Activated T-cell treated with anti-CD3 and anti-CD28 coated beads, Interleukin-2, amount 50 U/mL, for 24 hours (primary cell): ENCODE results near the gene SLC39A13.

Experiments used
- DNase-seq: peaks from one replicate; pipeline ENCODE4 v3.0.0-alpha.2; 2020
- H3K27ac Mint-ChIP-seq: 2 replicates; pipeline ENCODE4 v1.8.0; 2020; ENCODE audit warnings: mild to moderate bottlenecking, mixed read lengths
- H3K27me3 Mint-ChIP-seq: 2 replicates; pipeline ENCODE4 v1.8.0; 2020; ENCODE audit warnings: mixed read lengths
- H3K36me3 Mint-ChIP-seq: 2 replicates; pipeline ENCODE4 v1.8.0; 2020; ENCODE audit warnings: low read depth, mixed read lengths
- H3K4me1 Mint-ChIP-seq: 2 replicates; pipeline ENCODE4 v1.8.0; 2020; ENCODE audit warnings: low read depth, mixed read lengths
- H3K4me3 Mint-ChIP-seq: 2 replicates; pipeline ENCODE4 v1.8.0; 2020; ENCODE audit warnings: mild to moderate bottlenecking, moderate library complexity, mixed read lengths
- H3K9me3 Mint-ChIP-seq: 2 replicates; pipeline ENCODE4 v1.8.0; 2020; ENCODE audit warnings: mixed read lengths

Gene SLC39A13

GRCh38 chr11:47391711-47392432, 16.5 kb upstream of the SLC39A13 start:
- Mint-ChIP-seq H3K27ac (no peak overlapping the region), H3K4me3 (no peak overlapping the region), H3K27me3 (no peaks in the 10 kb centered on the region), H3K9me3 (no peaks in the 10 kb centered on the region), H3K4me1 (peaks cover 45% of the 10 kb centered on the region), H3K36me3 (no peaks in the 10 kb centered on the region)
- DNase-seq, result no peak

GRCh38 chr11:47392546-47393162, 15.7 kb upstream of the SLC39A13 start:
- Mint-ChIP-seq H3K36me3 (no peaks in the 10 kb centered on the region), H3K27me3 (no peaks in the 10 kb centered on the region), H3K27ac (no peak overlapping the region), H3K9me3 (no peaks in the 10 kb centered on the region), H3K4me3 (no peak overlapping the region), H3K4me1 (peaks cover 45% of the 10 kb centered on the region)
- no peak for DNase-seq

DNA sequence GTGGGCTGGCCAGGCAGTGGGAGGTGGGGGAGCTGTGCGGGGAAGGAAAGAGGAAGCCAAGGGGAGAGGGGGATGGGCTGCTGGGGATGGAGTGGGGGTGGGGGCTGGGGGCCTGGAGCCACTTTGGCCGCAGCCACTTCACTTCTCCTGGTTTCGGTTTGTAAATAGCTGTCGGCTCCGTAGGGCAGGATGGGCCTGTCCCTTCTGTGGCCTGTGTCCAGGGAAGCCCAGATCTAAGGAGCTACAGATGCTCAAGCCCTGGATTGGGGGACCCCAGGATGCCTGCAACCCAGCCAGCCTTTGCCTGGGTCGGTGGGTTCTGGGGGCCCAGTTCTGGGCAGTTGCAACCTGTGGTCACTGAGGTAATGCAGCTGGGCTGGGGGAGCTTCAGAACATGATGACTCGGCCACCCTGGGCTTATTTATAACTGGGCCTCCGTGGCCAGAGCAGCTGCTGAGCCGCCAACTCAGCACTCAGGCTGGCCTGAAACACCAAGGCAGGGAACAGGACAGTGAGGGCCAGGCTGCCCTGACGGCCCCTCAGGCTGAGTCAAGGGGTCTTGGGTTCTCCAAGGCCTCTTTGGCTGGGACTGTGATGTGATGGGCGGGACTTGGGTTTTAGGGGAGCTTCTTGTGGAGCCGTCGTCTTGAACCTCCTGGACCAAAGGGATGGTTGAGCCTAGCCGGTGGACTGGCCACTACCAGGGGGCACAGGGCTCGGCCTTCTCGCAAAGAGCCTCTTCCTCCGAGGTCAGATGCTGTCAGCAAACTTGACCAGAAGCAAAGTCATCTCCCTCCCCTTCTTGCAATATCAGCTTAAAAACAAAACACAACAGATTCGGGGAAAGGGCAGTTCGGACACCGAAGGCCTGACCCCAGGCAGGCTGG, 15.0 kb upstream of the SLC39A13 start:
- Mint-ChIP-seq H3K36me3 (no peaks in the 10 kb centered on the region), H3K27me3 (no peaks in the 10 kb centered on the region), H3K4me3 (no peak overlapping the region), H3K4me1 (peaks cover 44% of the 10 kb centered on the region), H3K27ac (peak overlapping the region; percentile 93), H3K9me3 (no peaks in the 10 kb centered on the region)
- DNase-seq, result no peak

GRCh38 chr11:47394050-47394321, 14.4 kb upstream of the SLC39A13 start:
- Mint-ChIP-seq H3K36me3 (no peaks in the 10 kb centered on the region), H3K4me3 (no peak overlapping the region), H3K4me1 (peaks cover 43% of the 10 kb centered on the region), H3K9me3 (no peaks in the 10 kb centered on the region), H3K27me3 (no peaks in the 10 kb centered on the region), H3K27ac (peak overlapping the region; percentile 93)
- DNase-seq, result no peak

DNA sequence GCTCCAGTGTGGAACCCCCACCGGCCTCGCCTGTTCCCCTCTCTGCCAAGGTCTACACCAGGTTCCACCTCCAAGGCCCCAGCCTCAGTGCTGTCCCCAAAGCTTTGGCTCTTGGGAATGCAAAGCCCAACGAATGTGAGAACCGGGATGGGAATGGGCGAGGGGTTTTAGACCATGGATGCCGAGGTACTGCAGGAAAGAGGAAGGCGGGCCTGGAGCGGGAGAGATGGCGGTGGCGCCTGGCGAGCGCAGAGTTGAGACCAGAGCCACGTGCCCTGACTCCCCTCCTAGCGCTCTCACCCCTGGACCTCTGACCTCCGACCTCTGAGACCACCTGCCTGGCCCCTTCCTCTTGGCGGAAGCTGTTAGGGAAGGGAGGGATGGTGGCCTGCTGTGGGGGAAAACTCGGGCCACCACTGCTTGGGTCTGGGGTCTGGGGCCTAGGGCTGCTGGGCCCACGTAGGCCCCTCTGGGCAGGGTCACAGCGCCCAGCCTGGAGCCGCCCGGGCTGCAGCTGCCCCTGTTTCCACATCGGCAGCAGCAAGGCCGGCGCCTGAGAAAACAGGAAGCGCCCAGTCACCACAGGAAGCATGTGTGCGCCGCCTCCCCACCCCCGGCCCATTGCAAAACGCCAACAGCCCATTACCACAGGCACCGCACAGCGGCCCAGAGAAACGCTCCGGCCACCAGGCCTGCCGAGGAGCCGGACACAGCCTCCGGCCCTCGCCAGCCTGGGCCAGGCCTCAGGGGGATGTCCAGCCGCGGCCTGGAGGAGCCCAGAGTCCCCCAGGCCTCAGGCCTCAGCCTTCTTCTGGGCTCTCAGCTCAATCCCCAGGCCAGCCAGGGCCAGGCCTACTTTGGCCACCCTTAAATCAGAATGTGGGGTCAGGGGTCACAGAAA, 13.8 kb upstream of the SLC39A13 start:
- Mint-ChIP-seq H3K4me3 (peak overlapping the region; percentile 44), H3K27me3 (no peaks in the 10 kb centered on the region), H3K27ac (peak overlapping the region; percentile 93), H3K4me1 (peaks cover 40% of the 10 kb centered on the region), H3K9me3 (no peaks in the 10 kb centered on the region), H3K36me3 (no peaks in the 10 kb centered on the region)
- DNase-seq, result peak; percentile 80

DNA sequence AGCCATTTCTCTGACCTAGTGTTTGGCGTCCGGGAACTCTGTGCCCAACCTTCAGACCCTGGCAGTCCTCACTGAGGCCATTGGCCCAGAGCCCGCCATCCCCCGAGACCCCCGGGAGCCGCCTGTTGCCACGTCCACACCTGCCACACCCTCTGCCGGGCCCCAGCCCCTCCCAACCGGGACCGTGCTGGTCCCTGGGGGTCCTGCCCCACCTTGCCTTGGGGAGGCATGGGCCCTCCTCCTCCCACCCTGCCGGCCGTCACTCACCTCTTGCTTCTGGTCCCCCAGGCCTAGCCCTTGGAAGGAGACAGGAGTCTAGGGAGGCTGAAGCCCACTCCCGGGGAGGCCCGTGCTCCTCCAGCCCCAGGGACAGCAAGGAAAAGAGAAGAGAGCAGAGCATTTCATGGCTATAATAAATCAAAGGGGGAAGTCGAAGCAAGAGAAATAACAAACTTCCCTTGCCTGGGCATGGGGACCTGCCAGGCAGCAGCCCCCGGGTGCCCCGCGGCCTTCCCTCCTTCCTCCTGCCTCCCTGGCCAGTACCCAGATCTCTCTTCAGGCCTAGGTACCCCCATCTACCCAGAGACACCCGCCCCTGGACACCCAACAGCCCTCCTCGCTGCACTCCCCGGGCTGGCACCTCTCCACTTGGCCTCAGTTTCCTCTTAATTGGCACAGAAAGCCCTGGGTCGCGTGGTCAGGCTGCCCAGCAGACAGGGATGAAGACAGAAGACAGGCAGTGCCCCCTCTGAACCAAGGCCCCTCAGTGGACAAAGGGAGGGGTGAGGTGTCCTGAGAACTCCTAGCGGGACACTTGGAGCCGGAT, 13.0 kb upstream of the SLC39A13 start:
- Mint-ChIP-seq H3K4me1 (peaks cover 38% of the 10 kb centered on the region), H3K27me3 (no peaks in the 10 kb centered on the region), H3K9me3 (no peaks in the 10 kb centered on the region), H3K4me3 (no peak overlapping the region), H3K27ac (peak overlapping the region; percentile 93), H3K36me3 (no peaks in the 10 kb centered on the region)
- peak; percentile 62 for DNase-seq

DNA sequence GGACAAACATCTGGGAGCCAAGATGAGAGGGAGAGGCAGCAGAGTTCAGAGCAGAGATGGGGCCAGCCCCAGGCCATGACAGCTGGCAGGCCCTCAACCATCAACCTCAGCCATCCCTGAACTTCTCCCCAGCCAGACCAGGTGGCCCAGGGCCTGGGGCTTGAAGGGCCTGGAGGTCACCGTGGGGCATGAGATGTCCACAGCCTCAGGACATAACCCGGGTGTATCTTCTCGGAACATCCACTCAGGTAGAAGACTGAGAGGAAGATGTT, 12.4 kb upstream of the SLC39A13 start:
- Mint-ChIP-seq H3K4me3 (no peak overlapping the region), H3K9me3 (no peaks in the 10 kb centered on the region), H3K27ac (peak overlapping the region; percentile 93), H3K4me1 (peaks cover 37% of the 10 kb centered on the region), H3K27me3 (no peaks in the 10 kb centered on the region), H3K36me3 (no peaks in the 10 kb centered on the region)
- DNase-seq, result no peak

- no peak for DNase-seq
- peaks cover 36% of the 10 kb centered on the region for H3K4me1 Mint-ChIP-seq
- H3K9me3 Mint-ChIP-seq, result no peaks in the 10 kb centered on the region
- H3K36me3 Mint-ChIP-seq, result no peaks in the 10 kb centered on the region
- H3K4me3 Mint-ChIP-seq, result no peak overlapping the region
- H3K27me3 Mint-ChIP-seq, result no peaks in the 10 kb centered on the region
- H3K27ac Mint-ChIP-seq, result peak overlapping the region; percentile 55
Measured at GRCh38 chr11:47398011-47398410, 10.4 kb upstream of the SLC39A13 start.

- H3K27ac Mint-ChIP-seq, result peak overlapping the region; percentile 55
- no peak overlapping the region for H3K4me3 Mint-ChIP-seq
- no peaks in the 10 kb centered on the region for H3K27me3 Mint-ChIP-seq
- H3K36me3 Mint-ChIP-seq, result no peaks in the 10 kb centered on the region
- H3K4me1 Mint-ChIP-seq, result peaks cover 32% of the 10 kb centered on the region
- DNase-seq, result no peak
- no peaks in the 10 kb centered on the region for H3K9me3 Mint-ChIP-seq
Measured at GRCh38 chr11:47398551-47398950, 9.8 kb upstream of the SLC39A13 start.

GRCh38 chr11:47399860-47400767, 8.3 kb upstream of the SLC39A13 start:
- no peaks in the 10 kb centered on the region for H3K9me3 Mint-ChIP-seq
- no peaks in the 10 kb centered on the region for H3K36me3 Mint-ChIP-seq
- H3K4me3 Mint-ChIP-seq, result peak overlapping the region; percentile 69
- peak; percentile 70 for DNase-seq
- H3K4me1 Mint-ChIP-seq, result peaks cover 18% of the 10 kb centered on the region
- H3K27me3 Mint-ChIP-seq, result no peaks in the 10 kb centered on the region
- peak overlapping the region; percentile 83 for H3K27ac Mint-ChIP-seq

GRCh38 chr11:47400768-47401279, 7.6 kb upstream of the SLC39A13 start:
- no peaks in the 10 kb centered on the region for H3K36me3 Mint-ChIP-seq
- peak; percentile 29 for DNase-seq
- no peaks in the 10 kb centered on the region for H3K9me3 Mint-ChIP-seq
- H3K27me3 Mint-ChIP-seq, result no peaks in the 10 kb centered on the region
- peak overlapping the region; percentile 54 for H3K4me3 Mint-ChIP-seq
- peak overlapping the region; percentile 75 for H3K27ac Mint-ChIP-seq
- peaks cover 12% of the 10 kb centered on the region for H3K4me1 Mint-ChIP-seq

DNA sequence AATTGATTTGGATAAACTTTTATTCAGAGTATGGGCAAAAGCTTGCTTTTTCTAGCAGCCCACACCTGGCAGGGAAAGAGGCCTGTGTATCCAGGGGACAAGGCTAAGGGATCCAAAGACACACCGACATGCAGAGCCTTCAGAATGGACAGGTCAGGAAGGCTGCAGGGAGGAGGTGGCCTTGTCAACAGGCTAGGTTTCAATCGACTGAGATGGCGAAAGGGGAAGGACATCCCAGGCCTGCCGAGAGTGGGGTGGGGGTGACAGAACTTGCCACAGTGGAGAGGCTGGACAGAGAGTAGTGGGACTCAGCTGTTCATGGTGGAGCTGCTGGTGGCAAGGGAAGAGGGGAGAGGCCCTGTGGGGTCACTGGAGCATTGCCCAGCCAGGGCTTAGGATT, 5.3 kb upstream of the SLC39A13 start:
- H3K27ac Mint-ChIP-seq, result peak overlapping the region; percentile 20
- H3K4me1 Mint-ChIP-seq, result peaks cover 23% of the 10 kb centered on the region
- no peaks in the 10 kb centered on the region for H3K9me3 Mint-ChIP-seq
- no peak for DNase-seq
- no peaks in the 10 kb centered on the region for H3K27me3 Mint-ChIP-seq
- no peak overlapping the region for H3K4me3 Mint-ChIP-seq
- peaks cover 2% of the 10 kb centered on the region for H3K36me3 Mint-ChIP-seq

DNA sequence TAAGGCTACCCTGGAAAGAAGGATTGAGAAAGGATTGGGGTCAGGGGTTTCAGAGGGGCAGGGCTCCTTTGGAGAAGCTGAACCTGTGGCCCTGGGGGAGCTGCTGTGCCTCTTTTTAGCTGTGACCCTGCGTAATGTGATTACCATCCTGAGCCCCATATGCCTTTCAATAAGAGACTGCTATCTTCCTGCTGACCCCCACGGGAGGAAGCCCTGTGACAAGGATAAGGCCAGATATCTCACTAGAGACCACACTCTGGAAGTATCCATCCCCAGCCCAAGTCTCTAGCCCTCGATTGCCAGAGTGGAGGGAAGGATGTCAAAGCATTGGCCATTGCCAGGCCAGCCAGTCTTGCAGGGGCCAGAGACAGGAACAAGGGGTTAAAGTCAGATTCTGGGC, 4.8 kb upstream of the SLC39A13 start:
- H3K9me3 Mint-ChIP-seq, result no peaks in the 10 kb centered on the region
- H3K4me1 Mint-ChIP-seq, result peaks cover 23% of the 10 kb centered on the region
- peaks cover 2% of the 10 kb centered on the region for H3K36me3 Mint-ChIP-seq
- no peaks in the 10 kb centered on the region for H3K27me3 Mint-ChIP-seq
- DNase-seq, result no peak
- H3K27ac Mint-ChIP-seq, result no peak overlapping the region
- H3K4me3 Mint-ChIP-seq, result no peak overlapping the region
